Ishikawa (cell line): Measurements from ENCODE around the gene PRPF40B.

Source experiments
- CEBPB ChIP-seq: IDR thresholded peaks from 2 replicates; pipeline ENCODE4 v1.6.1; 2012
- CREB1 ChIP-seq: IDR thresholded peaks from 2 replicates; pipeline ENCODE4 v1.6.1; 2012; ENCODE audit warnings: low read depth
- EGR1 ChIP-seq: IDR thresholded peaks from 2 replicates; pipeline ENCODE4 v1.6.1; 2012
- EP300 ChIP-seq: IDR thresholded peaks from 2 replicates; pipeline ENCODE4 v1.6.1; 2012; ENCODE audit warnings: borderline replicate concordance
- FOXM1 ChIP-seq: IDR thresholded peaks from 2 replicates; pipeline ENCODE4 v1.6.1; 2012; ENCODE audit warnings: low read depth, borderline replicate concordance
- MAX ChIP-seq: IDR thresholded peaks from 2 replicates; pipeline ENCODE4 v1.6.1; 2012
- NFIC ChIP-seq: IDR thresholded peaks from 2 replicates; pipeline ENCODE4 v1.6.1; 2012
- RAD21 ChIP-seq: IDR thresholded peaks from 2 replicates; pipeline ENCODE4 v1.6.1; 2012; ENCODE audit warnings: low read depth
- REST ChIP-seq: IDR thresholded peaks from 2 replicates; pipeline ENCODE4 v1.6.1; 2012; ENCODE audit warnings: low read depth, mild to moderate bottlenecking
- TAF1 ChIP-seq: IDR thresholded peaks from 2 replicates; pipeline ENCODE4 v1.6.1; 2012; ENCODE audit warnings: low read depth, mild to moderate bottlenecking
- TCF12 ChIP-seq: IDR thresholded peaks from 2 replicates; pipeline ENCODE4 v1.6.1; 2012; ENCODE audit warnings: low read depth
- TEAD4 ChIP-seq: IDR thresholded peaks from 2 replicates; pipeline ENCODE4 v1.6.1; 2012
- USF1 ChIP-seq: IDR thresholded peaks from 2 replicates; pipeline ENCODE4 v1.6.1; 2012
- YY1 ChIP-seq: IDR thresholded peaks from 2 replicates; pipeline ENCODE4 v1.6.1; 2012; ENCODE audit warnings: low read depth
- ZBTB7A ChIP-seq: IDR thresholded peaks from 2 replicates; pipeline ENCODE4 v1.6.1; 2012; ENCODE audit warnings: low read depth

Gene PRPF40B

GRCh38 chr12:49583366-49584094, 39.8 kb upstream of the PRPF40B start:
- TF ChIP-seq TEAD4: no peak
- TF ChIP-seq EP300: no peak
- TF ChIP-seq EGR1: no peak
- TF ChIP-seq TAF1: no peak
- TF ChIP-seq MAX: no peak
- no peak for TF ChIP-seq YY1
- no peak for TF ChIP-seq FOXM1
- TF ChIP-seq CREB1: no peak
- TF ChIP-seq ZBTB7A: no peak
- no peak for TF ChIP-seq TCF12

- TF ChIP-seq YY1: no peak
- TF ChIP-seq TAF1: no peak
Observed at GRCh38 chr12:49584591-49584990, 38.8 kb upstream of the PRPF40B start.

- TF ChIP-seq TAF1: no peak
- no peak for TF ChIP-seq CREB1
- no peak for TF ChIP-seq TEAD4
- no peak for TF ChIP-seq FOXM1
- no peak for TF ChIP-seq MAX
- TF ChIP-seq TCF12: no peak
- no peak for TF ChIP-seq CEBPB
- no peak for TF ChIP-seq ZBTB7A
- no peak for TF ChIP-seq YY1
- no peak for TF ChIP-seq RAD21
- no peak for TF ChIP-seq EP300
- no peak for TF ChIP-seq EGR1
- TF ChIP-seq NFIC: no peak
- no peak for TF ChIP-seq USF1
- TF ChIP-seq REST: no peak
Observed at GRCh38 chr12:49585477-49586459, 37.6 kb upstream of the PRPF40B start.

- no peak for TF ChIP-seq TAF1
- TF ChIP-seq TCF12: no peak
- no peak for TF ChIP-seq NFIC
- TF ChIP-seq RAD21: no peak
- no peak for TF ChIP-seq CREB1
- TF ChIP-seq MAX: no peak
- TF ChIP-seq YY1: no peak
- no peak for TF ChIP-seq TEAD4
- no peak for TF ChIP-seq REST
- TF ChIP-seq FOXM1: no peak
- no peak for TF ChIP-seq USF1
Observed at GRCh38 chr12:49587174-49587908, 36.0 kb upstream of the PRPF40B start.
